CD4-positive, alpha-beta T cell treated with Interleukin-6 for 4 hours (primary cell): Measurements from ENCODE around the gene HSF2BP.
"Not testable (repeated sequence)": the region's sequence is repeated elsewhere in the genome, so short reads cannot be mapped to it uniquely, and the experiment has no call there.

Experiments used
- DNase-seq: peaks from one replicate; pipeline ENCODE4 v3.0.0-alpha.2; 2020; ENCODE audit warnings: mixed read lengths

HSF2BP gene

GRCh38 chr21:43513023-43513422, 146.3 kb downstream of the HSF2BP start:
- not testable (repeated sequence) for DNase-seq

- DNase-seq: not testable (repeated sequence)
These were observed 148.1 kb downstream of the HSF2BP start for GRCh38 chr21:43511209-43511608.

GRCh38 chr21:43510669-43511068, 148.6 kb downstream of the HSF2BP start:
- not testable (repeated sequence) for DNase-seq

GRCh38 chr21:43503892-43504291, 155.4 kb downstream of the HSF2BP start:
- not testable (repeated sequence) for DNase-seq

- not testable (repeated sequence) for DNase-seq
These were observed 156.1 kb downstream of the HSF2BP start for GRCh38 chr21:43503075-43503750.

GRCh38 chr21:43502407-43503071, 156.7 kb downstream of the HSF2BP start:
- DNase-seq: not testable (repeated sequence)

- not testable (repeated sequence) for DNase-seq
These were observed 160.4 kb downstream of the HSF2BP start for GRCh38 chr21:43498924-43499323.

- not testable (repeated sequence) for DNase-seq
These were observed 161.2 kb downstream of the HSF2BP start for GRCh38 chr21:43498065-43498464.

- not testable (repeated sequence) for DNase-seq
These were observed 164.8 kb downstream of the HSF2BP start for GRCh38 chr21:43494279-43495012.

- DNase-seq: not testable (repeated sequence)
These were observed 165.8 kb downstream of the HSF2BP start for GRCh38 chr21:43493471-43493870.

GRCh38 chr21:43488235-43488634, 171.1 kb downstream of the HSF2BP start:
- not testable (repeated sequence) for DNase-seq

- DNase-seq: not testable (repeated sequence)
These were observed 173.2 kb downstream of the HSF2BP start for GRCh38 chr21:43486051-43486450.

- not testable (repeated sequence) for DNase-seq
These were observed 174.3 kb downstream of the HSF2BP start for GRCh38 chr21:43485016-43485415.

GRCh38 chr21:43479197-43479596, 180.1 kb downstream of the HSF2BP start:
- DNase-seq: not testable (repeated sequence)
